ENCODE measurements around the gene TMPRSS3. TPM values are rescaled to one million over a fixed set of nuclear protein-coding genes. Genes with fewer than 3 reads are reported as not detected.

The TMPRSS3 gene
- total and polyA plus RNA-seq, 2 of the 13 experiments (the other 11 are each of a cell fraction or from before 2014, with no cell fraction given) = 2.8 to 16.9 TPM

DNA sequence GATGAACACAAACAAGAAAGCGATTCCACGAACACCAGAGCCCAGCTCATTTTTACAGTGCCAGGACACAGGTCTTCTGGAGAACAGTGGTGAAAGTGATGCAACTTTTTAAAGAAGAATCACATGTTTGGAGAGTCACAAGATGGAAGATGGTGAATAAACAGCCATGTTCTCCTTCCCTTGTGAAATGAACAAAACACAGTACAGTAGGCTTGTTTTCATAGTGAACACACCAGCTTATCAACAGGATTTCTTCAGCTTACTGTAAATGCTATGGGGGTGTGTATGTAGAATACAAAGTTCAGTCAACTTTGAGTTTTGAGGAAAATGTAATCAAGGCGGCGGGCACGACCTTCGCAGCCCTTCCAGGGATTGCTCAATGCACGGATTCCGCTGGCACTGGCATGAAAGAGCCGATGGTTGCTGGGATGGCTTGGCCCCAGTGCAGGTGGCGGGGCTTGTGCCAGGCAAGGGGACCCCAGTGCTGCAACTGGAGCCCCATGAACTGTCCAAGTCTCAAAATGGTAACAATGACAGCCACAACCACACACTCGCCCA, 9.7 kb downstream of the TMPRSS3 start (continued):
- TF ChIP-seq RNF219 (CRISPR knock-in tag; IDR thresholded peaks at IDR 0.05) (peak; percentile 71; the same call in 1 of the 2 replicates), TIGD3 (CRISPR knock-in tag; IDR thresholded peaks at IDR 0.05; ENCODE audit: borderline replicate concordance) (no peak), SP1 (IDR thresholded peaks at IDR 0.05) (no peak), SP1 (CRISPR knock-in tag; IDR thresholded peaks at IDR 0.05) (0 out of 2 replicates have a peak, but pooled peaks have one; percentile 6), ZNF136 (CRISPR knock-in tag; IDR thresholded peaks at IDR 0.05; ENCODE audit: low read depth) (no peak), FOXP4 (CRISPR knock-in tag; IDR thresholded peaks at IDR 0.05) (peak; percentile 94), SNAI1 (CRISPR knock-in tag; IDR thresholded peaks at IDR 0.05; ENCODE audit: borderline replicate concordance) (no peak), NKX3-1 (CRISPR knock-in tag; IDR thresholded peaks at IDR 0.05) (no peak), HOXA5 (CRISPR knock-in tag; IDR thresholded peaks at IDR 0.05) (peak; percentile 51; the same call in 1 of the 2 replicates), ZBTB20 (CRISPR knock-in tag; IDR thresholded peaks at IDR 0.05; ENCODE audit: borderline replicate concordance, low read depth) (peak; percentile 63; the same call in 1 of the 2 replicates), ZNF354B (CRISPR knock-in tag; IDR thresholded peaks at IDR 0.05) (no peak), EP300 (IDR thresholded peaks at IDR 0.05; ENCODE audit: low read depth in 2 of 2, low read length in 2 of 2) (peak in 1 of 2 experiments; percentile 92; a peak in 2 of 4 replicates), EP300 (CRISPR knock-in tag; IDR thresholded peaks at IDR 0.05; ENCODE audit: borderline replicate concordance) (peak; percentile 96), ZNF552 (CRISPR knock-in tag; IDR thresholded peaks at IDR 0.05; ENCODE audit: borderline replicate concordance) (no peak), KMT2A (CRISPR knock-in tag; IDR thresholded peaks at IDR 0.05) (no peak), KDM6A (CRISPR knock-in tag; IDR thresholded peaks at IDR 0.05; ENCODE audit: low read depth) (peak; percentile 90)
- TF ChIP-seq, protein P1, sequence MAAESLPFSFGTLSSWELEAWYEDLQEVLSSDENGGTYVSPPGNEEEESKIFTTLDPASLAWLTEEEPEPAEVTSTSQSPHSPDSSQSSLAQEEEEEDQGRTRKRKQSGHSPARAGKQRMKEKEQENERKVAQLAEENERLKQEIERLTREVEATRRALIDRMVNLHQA (CRISPR knock-in tag; IDR thresholded peaks at IDR 0.05) = no peak
- TF ChIP-seq, protein P2, sequence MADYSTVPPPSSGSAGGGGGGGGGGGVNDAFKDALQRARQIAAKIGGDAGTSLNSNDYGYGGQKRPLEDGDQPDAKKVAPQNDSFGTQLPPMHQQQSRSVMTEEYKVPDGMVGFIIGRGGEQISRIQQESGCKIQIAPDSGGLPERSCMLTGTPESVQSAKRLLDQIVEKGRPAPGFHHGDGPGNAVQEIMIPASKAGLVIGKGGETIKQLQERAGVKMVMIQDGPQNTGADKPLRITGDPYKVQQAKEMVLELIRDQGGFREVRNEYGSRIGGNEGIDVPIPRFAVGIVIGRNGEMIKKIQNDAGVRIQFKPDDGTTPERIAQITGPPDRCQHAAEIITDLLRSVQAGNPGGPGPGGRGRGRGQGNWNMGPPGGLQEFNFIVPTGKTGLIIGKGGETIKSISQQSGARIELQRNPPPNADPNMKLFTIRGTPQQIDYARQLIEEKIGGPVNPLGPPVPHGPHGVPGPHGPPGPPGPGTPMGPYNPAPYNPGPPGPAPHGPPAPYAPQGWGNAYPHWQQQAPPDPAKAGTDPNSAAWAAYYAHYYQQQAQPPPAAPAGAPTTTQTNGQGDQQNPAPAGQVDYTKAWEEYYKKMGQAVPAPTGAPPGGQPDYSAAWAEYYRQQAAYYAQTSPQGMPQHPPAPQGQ (CRISPR knock-in tag; IDR thresholded peaks at IDR 0.05; ENCODE audit: borderline replicate concordance) = no peak; the same call in 1 of the 2 replicates
- TF ChIP-seq, protein P3, sequence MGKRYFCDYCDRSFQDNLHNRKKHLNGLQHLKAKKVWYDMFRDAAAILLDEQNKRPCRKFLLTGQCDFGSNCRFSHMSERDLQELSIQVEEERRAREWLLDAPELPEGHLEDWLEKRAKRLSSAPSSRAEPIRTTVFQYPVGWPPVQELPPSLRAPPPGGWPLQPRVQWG (CRISPR knock-in tag; IDR thresholded peaks at IDR 0.05; ENCODE audit: borderline replicate concordance, low read depth) = no peak

All from HepG2 (cell line).